GM18870 (cell line): ENCODE measurements around the gene TACR2.

Experiments used
- ATAC-seq: cut with Tn5 transposase; IDR thresholded peaks from one replicate; pipeline ENCODE4 v1.9.1; 2021; ENCODE audit warnings: moderate library complexity; ENCODE audit not compliant: unreplicated experiment

The TACR2 gene

GRCh38 chr10:69421611-69422308, 5.0 kb upstream of the TACR2 start:
- ATAC-seq, result no peak

GRCh38 chr10:69419744-69420126, 3.0 kb upstream of the TACR2 start:
- ATAC-seq, result no peak

- no peak for ATAC-seq
Measured at GRCh38 chr10:69419096-69419743, 2.5 kb upstream of the TACR2 start.

- no peak for ATAC-seq
Measured at GRCh38 chr10:69418052-69418752, 1.5 kb upstream of the TACR2 start.

- ATAC-seq, result no peak
Measured at GRCh38 chr10:69417542-69417941, 824 bp upstream of the TACR2 start.

- no peak for ATAC-seq
Measured at GRCh38 chr10:69415951-69416350, 767 bp downstream of the TACR2 start.

GRCh38 chr10:69415049-69415448, 1.7 kb downstream of the TACR2 start:
- ATAC-seq, result no peak

- no peak for ATAC-seq
Measured at GRCh38 chr10:69414036-69415018, 2.4 kb downstream of the TACR2 start.

- no peak for ATAC-seq
Measured at GRCh38 chr10:69413221-69413865, 3.4 kb downstream of the TACR2 start.

- ATAC-seq, result no peak
Measured at GRCh38 chr10:69412232-69412790, 4.4 kb downstream of the TACR2 start.

GRCh38 chr10:69411476-69411875, 5.2 kb downstream of the TACR2 start:
- ATAC-seq, result no peak

- ATAC-seq, result no peak
Measured at GRCh38 chr10:69410487-69410886, 6.2 kb downstream of the TACR2 start.

GRCh38 chr10:69409968-69410367, 6.8 kb downstream of the TACR2 start:
- ATAC-seq, result no peak

GRCh38 chr10:69409176-69409495, 7.6 kb downstream of the TACR2 start:
- ATAC-seq, result no peak

- ATAC-seq, result peak; percentile 65
Measured at GRCh38 chr10:69408318-69409175, 8.2 kb downstream of the TACR2 start.

- no peak for ATAC-seq
Measured at GRCh38 chr10:69407621-69408301, 9.0 kb downstream of the TACR2 start.

GRCh38 chr10:69406816-69407580, 9.7 kb downstream of the TACR2 start:
- ATAC-seq, result no peak

GRCh38 chr10:69406302-69406811, 10.4 kb downstream of the TACR2 start:
- no peak for ATAC-seq
